Activated T-cell treated with anti-CD3 and anti-CD28 coated beads, Interleukin-2, amount 50 U/mL, for 24 hours (primary cell): ENCODE data around the gene CNKSR2.

Experiments
- DNase-seq: peaks from one replicate; pipeline ENCODE4 v3.0.0-alpha.2; 2020
- H3K27ac Mint-ChIP-seq: 2 replicates; pipeline ENCODE4 v1.8.0; 2020; ENCODE audit warnings: mild to moderate bottlenecking, mixed read lengths
- H3K27me3 Mint-ChIP-seq: 2 replicates; pipeline ENCODE4 v1.8.0; 2020; ENCODE audit warnings: mixed read lengths
- H3K36me3 Mint-ChIP-seq: 2 replicates; pipeline ENCODE4 v1.8.0; 2020; ENCODE audit warnings: low read depth, mixed read lengths
- H3K4me1 Mint-ChIP-seq: 2 replicates; pipeline ENCODE4 v1.8.0; 2020; ENCODE audit warnings: low read depth, mixed read lengths
- H3K4me3 Mint-ChIP-seq: 2 replicates; pipeline ENCODE4 v1.8.0; 2020; ENCODE audit warnings: mild to moderate bottlenecking, moderate library complexity, mixed read lengths
- H3K9me3 Mint-ChIP-seq: 2 replicates; pipeline ENCODE4 v1.8.0; 2020; ENCODE audit warnings: mixed read lengths

CNKSR2 gene

GRCh38 chrX:21700275-21700674, 326.1 kb downstream of the CNKSR2 start:
- peaks cover 24% of the 10 kb centered on the region for H3K27me3 Mint-ChIP-seq
- no peaks in the 10 kb centered on the region for H3K9me3 Mint-ChIP-seq
- H3K4me1 Mint-ChIP-seq, result no peaks in the 10 kb centered on the region
- no peak for DNase-seq
- no peak overlapping the region for H3K4me3 Mint-ChIP-seq
- H3K36me3 Mint-ChIP-seq, result no peaks in the 10 kb centered on the region
- H3K27ac Mint-ChIP-seq, result no peak overlapping the region

DNA sequence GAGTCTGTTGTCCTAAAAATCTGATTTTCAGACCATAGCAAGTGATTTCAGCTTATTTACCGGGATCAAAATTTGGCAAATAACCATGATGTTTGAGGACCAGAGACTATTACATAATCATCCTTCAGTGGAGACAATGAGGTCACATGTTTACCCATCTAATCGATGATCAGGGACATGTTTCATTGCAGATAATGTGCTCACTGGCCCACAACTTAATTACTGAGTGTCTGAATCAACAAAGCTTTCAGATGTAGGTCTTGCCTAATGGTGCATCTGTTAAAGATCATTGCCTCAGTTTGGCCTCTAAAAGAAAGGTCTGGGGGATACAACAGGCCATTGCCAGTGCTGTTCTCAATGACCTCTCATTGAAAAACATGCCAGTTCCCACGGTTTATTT, 326.7 kb downstream of the CNKSR2 start:
- DNase-seq, result no peak
- H3K4me1 Mint-ChIP-seq, result no peaks in the 10 kb centered on the region
- no peak overlapping the region for H3K27ac Mint-ChIP-seq
- H3K4me3 Mint-ChIP-seq, result no peak overlapping the region
- peaks cover 24% of the 10 kb centered on the region for H3K27me3 Mint-ChIP-seq
- no peaks in the 10 kb centered on the region for H3K9me3 Mint-ChIP-seq
- H3K36me3 Mint-ChIP-seq, result no peaks in the 10 kb centered on the region

DNA sequence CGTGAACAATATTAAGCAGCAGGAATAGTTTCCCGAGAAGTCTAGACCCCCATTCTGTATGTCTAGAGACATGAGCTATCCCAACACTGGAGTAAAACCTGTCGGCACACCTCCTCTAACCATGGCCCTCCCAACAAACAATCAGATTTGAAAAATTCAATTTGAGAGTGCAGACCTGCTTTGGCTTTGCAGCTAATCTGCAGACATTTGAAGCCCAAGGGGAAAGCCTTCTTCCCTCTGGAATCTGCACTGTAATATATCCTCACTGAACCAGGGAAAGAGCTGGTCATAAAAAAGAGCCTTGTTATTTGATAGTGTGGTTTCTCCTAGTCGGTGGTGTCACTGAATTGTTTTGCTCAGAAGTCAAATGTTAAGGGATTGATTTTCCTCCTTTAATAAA, 328.5 kb downstream of the CNKSR2 start:
- H3K4me3 Mint-ChIP-seq, result no peak overlapping the region
- no peak overlapping the region for H3K27ac Mint-ChIP-seq
- no peaks in the 10 kb centered on the region for H3K36me3 Mint-ChIP-seq
- DNase-seq, result no peak
- peaks cover 27% of the 10 kb centered on the region for H3K27me3 Mint-ChIP-seq
- no peaks in the 10 kb centered on the region for H3K9me3 Mint-ChIP-seq
- no peaks in the 10 kb centered on the region for H3K4me1 Mint-ChIP-seq
